DND-41 (cell line): ENCODE data around the gene EGR1.

Experiments used
- CTCF ChIP-seq: IDR thresholded peaks from 2 replicates; pipeline ENCODE4 v1.5.1; 2012; ENCODE audit warnings: borderline replicate concordance, low read length, moderate library complexity, mild to moderate bottlenecking; ENCODE audit not compliant: poor library complexity, severe bottlenecking; ENCODE audit errors: extremely low read depth
- EZH2 ChIP-seq: IDR thresholded peaks from 3 replicates; pipeline ENCODE4 v1.6.1; 2012; ENCODE audit warnings: borderline replicate concordance, low read depth, mild to moderate bottlenecking, moderate library complexity, low read length, inconsistent platforms; ENCODE audit not compliant: severe bottlenecking

- TF ChIP-seq CTCF: no peak
- TF ChIP-seq EZH2: no peak
Measured at GRCh38 chr5:138458856-138459255, 6.4 kb upstream of the EGR1 start.
